Loucy (cell line): ENCODE results near the gene DACT1.

Source experiments
- H2AFZ ChIP-seq: fragments of 200-600 bp; sonication (generic); 2 replicates; pipeline ENCODE4 v1.6.0; 2016; ENCODE audit warnings: antibody characterized with exemption, mild to moderate bottlenecking, low read length, moderate library complexity
- H3F3A ChIP-seq: fragments of 200-600 bp; 2 replicates; pipeline ENCODE4 v1.6.0; 2016; ENCODE audit warnings: antibody characterized with exemption, low read depth, mild to moderate bottlenecking
- H3K27me3 ChIP-seq: fragments of 200-600 bp; sonication (generic); 2 replicates; pipeline ENCODE4 v1.6.1; 2014; ENCODE audit warnings: low read length, mild to moderate bottlenecking; ENCODE audit not compliant: insufficient read depth, poor library complexity, severe bottlenecking
- H3K36me3 ChIP-seq: fragments of 200-600 bp; sonication (generic); 2 replicates; pipeline ENCODE4 v1.6.1; 2016; ENCODE audit warnings: low read length; ENCODE audit not compliant: insufficient read depth
- H3K4me1 ChIP-seq: fragments of 200-600 bp; sonication (generic); 2 replicates; pipeline ENCODE4 v1.5.1; 2014; ENCODE audit warnings: low read length, mild to moderate bottlenecking; ENCODE audit not compliant: insufficient read depth, poor library complexity, severe bottlenecking
- H3K4me2 ChIP-seq: fragments of 200-600 bp; sonication (generic); 2 replicates; pipeline ENCODE4 v1.6.0; 2014; ENCODE audit warnings: antibody characterized with exemption, low read length, low read depth, mild to moderate bottlenecking; ENCODE audit not compliant: poor library complexity, severe bottlenecking
- H3K4me3 ChIP-seq: fragments of 200-600 bp; sonication (generic); 2 replicates; pipeline ENCODE4 v1.5.1; 2014; ENCODE audit warnings: low read length, mild to moderate bottlenecking, mixed read lengths; ENCODE audit not compliant: poor library complexity, severe bottlenecking
- H3K79me2 ChIP-seq: fragments of 200-600 bp; sonication (generic); 2 replicates; pipeline ENCODE4 v1.6.1; 2014; ENCODE audit warnings: low read length; ENCODE audit not compliant: insufficient read depth
- H3K9ac ChIP-seq: fragments of 200-600 bp; sonication (generic); 2 replicates; pipeline ENCODE4 v1.6.0; 2014; ENCODE audit warnings: mild to moderate bottlenecking, low read depth, low read length, moderate library complexity; ENCODE audit not compliant: poor library complexity, severe bottlenecking
- H3K9me2 ChIP-seq: fragments of 200-600 bp; sonication (generic); replicated peaks from 2 replicates; pipeline ENCODE4 v1.6.1; 2016; ENCODE audit warnings: low read depth, low read length, mixed read lengths
- H3K9me3 ChIP-seq: fragments of 200-600 bp; sonication (generic); 2 replicates; pipeline ENCODE4 v1.6.1; 2014; ENCODE audit warnings: mild to moderate bottlenecking, antibody characterized with exemption, low read length, low read depth; ENCODE audit not compliant: insufficient read depth
- H4K20me1 ChIP-seq: fragments of 200-600 bp; sonication (generic); 2 replicates; pipeline ENCODE4 v1.6.0; 2014; ENCODE audit warnings: antibody characterized with exemption, low read length, mild to moderate bottlenecking; ENCODE audit not compliant: insufficient read depth, poor library complexity, severe bottlenecking
- EZH2phosphoT487 ChIP-seq: fragments of 200-600 bp; IDR thresholded peaks from 2 replicates; pipeline ENCODE4 v1.6.1; 2018; ENCODE audit warnings: antibody characterized with exemption, mild to moderate bottlenecking, moderate library complexity, borderline replicate concordance
- TF ChIP-seq, protein P1 (sequence below): fragments of 200-600 bp; sonication (generic); conservative IDR thresholded peaks from 2 replicates; pipeline ENCODE4 v1.5.1; 2014; ENCODE audit warnings: mild to moderate bottlenecking, antibody characterized with exemption, low read length

Gene DACT1

DNA sequence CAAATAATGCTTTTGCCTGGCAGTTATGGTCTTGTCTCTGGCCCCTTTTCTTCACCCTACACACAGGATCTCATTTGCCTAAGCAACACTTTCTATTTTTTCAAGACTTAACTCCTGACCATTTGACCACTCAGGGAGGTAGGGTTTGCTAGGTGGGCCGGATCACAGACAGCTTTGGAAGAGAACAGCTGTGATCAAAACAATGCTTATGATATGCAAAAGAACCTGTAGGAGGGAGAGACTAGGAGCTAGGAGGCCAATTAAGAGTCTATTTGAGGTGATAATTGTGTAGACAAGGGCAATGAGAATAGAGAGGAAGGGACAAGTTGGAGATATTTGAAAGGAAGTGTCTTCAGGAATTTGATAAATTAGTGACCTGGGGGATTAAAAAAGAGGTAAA, 12.3 kb upstream of the DACT1 start:
- Histone ChIP-seq H3K36me3 (no peaks in the 10 kb centered on the region), H3K4me1 (no peaks in the 10 kb centered on the region), H2AFZ (no peak overlapping the region), H3K9ac (no peak overlapping the region), H3K79me2 (no peaks in the 10 kb centered on the region), H3K9me2 (no peaks in the 10 kb centered on the region), H3K9me3 (no peaks in the 10 kb centered on the region), H3F3A (no peaks in the 10 kb centered on the region), H3K4me3 (no peak overlapping the region), H4K20me1 (no peaks in the 10 kb centered on the region), H3K27me3 (no peaks in the 10 kb centered on the region), H3K4me2 (no peak overlapping the region)
- TF ChIP-seq EZH2phosphoT487 = no peak
- TF ChIP-seq, protein P1, sequence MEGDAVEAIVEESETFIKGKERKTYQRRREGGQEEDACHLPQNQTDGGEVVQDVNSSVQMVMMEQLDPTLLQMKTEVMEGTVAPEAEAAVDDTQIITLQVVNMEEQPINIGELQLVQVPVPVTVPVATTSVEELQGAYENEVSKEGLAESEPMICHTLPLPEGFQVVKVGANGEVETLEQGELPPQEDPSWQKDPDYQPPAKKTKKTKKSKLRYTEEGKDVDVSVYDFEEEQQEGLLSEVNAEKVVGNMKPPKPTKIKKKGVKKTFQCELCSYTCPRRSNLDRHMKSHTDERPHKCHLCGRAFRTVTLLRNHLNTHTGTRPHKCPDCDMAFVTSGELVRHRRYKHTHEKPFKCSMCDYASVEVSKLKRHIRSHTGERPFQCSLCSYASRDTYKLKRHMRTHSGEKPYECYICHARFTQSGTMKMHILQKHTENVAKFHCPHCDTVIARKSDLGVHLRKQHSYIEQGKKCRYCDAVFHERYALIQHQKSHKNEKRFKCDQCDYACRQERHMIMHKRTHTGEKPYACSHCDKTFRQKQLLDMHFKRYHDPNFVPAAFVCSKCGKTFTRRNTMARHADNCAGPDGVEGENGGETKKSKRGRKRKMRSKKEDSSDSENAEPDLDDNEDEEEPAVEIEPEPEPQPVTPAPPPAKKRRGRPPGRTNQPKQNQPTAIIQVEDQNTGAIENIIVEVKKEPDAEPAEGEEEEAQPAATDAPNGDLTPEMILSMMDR = no peak

DNA sequence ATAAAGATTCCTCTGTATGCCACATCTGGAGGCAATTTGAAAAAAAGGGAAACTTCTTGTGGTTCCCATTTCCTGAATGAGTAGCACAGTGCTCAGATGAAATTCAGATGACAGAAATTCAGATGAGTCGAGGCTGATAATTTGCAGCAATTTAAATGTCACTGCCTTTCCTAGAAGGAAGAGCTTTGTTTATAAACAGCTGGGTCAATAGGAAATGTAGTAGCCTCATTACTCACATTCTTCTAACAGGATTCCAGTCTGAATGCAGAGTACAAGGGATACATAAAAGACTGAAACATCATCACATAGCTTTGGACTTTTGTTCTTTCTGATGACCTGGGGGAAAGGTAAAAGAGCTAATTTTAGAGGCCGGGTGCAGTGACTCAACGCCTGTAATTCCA, 11.3 kb upstream of the DACT1 start:
- no peaks in the 10 kb centered on the region for H3K9me3 ChIP-seq
- no peaks in the 10 kb centered on the region for H3K79me2 ChIP-seq
- H3K27me3 ChIP-seq = no peaks in the 10 kb centered on the region
- H3K4me2 ChIP-seq = no peak overlapping the region
- no peaks in the 10 kb centered on the region for H3F3A ChIP-seq
- no peaks in the 10 kb centered on the region for H3K4me1 ChIP-seq
- no peaks in the 10 kb centered on the region for H4K20me1 ChIP-seq
- no peaks in the 10 kb centered on the region for H3K9me2 ChIP-seq
- H3K9ac ChIP-seq = no peak overlapping the region
- TF ChIP-seq, protein P1 = no peak
- no peak for TF ChIP-seq EZH2phosphoT487
- no peak overlapping the region for H3K4me3 ChIP-seq
- H2AFZ ChIP-seq = no peak overlapping the region
- no peaks in the 10 kb centered on the region for H3K36me3 ChIP-seq

DNA sequence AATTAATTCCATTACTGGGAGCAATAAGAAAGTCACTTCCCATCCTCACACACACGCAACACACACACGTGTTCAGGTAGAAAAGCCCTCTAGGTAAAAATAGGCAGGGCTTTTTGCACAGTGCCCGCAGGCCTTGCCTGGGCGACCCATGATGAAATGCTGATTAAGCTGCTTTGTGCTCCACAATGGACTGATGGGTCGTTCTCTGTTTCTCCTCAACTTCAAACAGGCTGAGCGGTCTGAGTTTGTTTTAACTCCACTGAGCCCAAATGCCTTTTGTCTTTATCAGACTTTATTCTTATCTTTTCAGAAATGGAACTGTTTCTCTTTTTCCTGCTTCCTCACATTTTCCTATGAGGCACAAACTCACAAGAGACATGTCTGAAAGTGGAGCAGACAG, 9.4 kb upstream of the DACT1 start:
- Histone ChIP-seq H3F3A (no peaks in the 10 kb centered on the region), H3K9ac (no peak overlapping the region), H3K4me3 (no peak overlapping the region), H4K20me1 (no peaks in the 10 kb centered on the region), H3K36me3 (no peaks in the 10 kb centered on the region), H2AFZ (no peak overlapping the region), H3K4me2 (no peak overlapping the region), H3K9me2 (no peaks in the 10 kb centered on the region), H3K4me1 (no peaks in the 10 kb centered on the region), H3K79me2 (no peaks in the 10 kb centered on the region), H3K9me3 (no peaks in the 10 kb centered on the region), H3K27me3 (no peaks in the 10 kb centered on the region)
- TF ChIP-seq, protein P1 = no peak
- TF ChIP-seq EZH2phosphoT487 = no peak
